Skeletal muscle cell (primary cell): ENCODE data around the gene OR13C4.
"Not testable (repeated sequence)": the region's sequence is repeated elsewhere in the genome, so short reads cannot be mapped to it uniquely, and the experiment has no call there.

Experiments used
- DNase-seq: peaks from one replicate; pipeline ENCODE4 v3.0.0-alpha.2; 2010; ENCODE audit warnings: low read depth
- H3K4me3 ChIP-seq: 2 replicates; pipeline ENCODE4 v1.5.1; 2011; ENCODE audit warnings: low read depth, mild to moderate bottlenecking, control low read depth, low read length, moderate library complexity

The OR13C4 gene

DNA sequence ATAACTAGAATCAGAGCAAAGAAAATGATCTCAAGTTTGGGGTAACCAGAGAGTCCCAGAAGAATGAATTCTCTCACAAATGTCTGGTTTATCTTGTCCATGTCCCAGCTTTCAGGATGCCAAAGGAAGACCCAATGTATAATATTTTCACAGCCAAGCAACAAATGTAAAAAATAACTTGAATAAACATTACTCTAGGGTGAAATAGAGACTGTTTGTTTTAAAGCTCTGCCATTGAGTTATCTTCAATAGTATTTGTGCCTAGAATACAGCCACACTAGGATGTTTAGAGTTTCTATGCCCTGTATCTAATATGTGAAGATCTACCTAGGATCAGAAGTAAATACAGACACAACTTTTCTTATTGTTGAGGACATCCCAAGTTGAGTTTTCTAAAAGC lies at the start of gene OR13C4:
TSS of gene OR13C4 (minus strand) at position 101 of the 400 bp plus-strand sequence. CDS start at position 101, 0 bp downstream.
- no peak within 1 kb of the TSS for H3K4me3 ChIP-seq

DNA sequence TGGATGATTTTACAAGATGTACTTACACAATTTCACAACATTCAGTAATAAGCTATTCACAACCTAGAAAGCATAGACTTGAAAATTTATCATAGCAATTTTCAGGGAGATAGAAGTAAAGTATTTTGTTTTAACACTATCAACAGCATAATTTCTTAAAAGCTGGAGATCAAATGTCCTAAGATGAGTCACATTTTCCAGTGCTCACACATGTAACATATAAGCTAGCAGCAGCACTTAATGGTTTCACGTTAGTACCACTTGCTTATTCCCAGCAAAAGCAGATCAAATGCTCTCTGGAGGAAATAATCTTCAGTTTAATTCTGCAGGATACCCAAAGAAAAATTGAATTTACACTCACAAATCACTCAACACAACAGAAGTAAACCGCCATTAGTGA lies 48.4 kb upstream of the OR13C4 start:
- H3K4me3 ChIP-seq = no peak overlapping the region
- DNase-seq = no peak

More for the DNA sequence above, at the start of gene OR13C4:
- DNase-seq = no peak

DNA sequence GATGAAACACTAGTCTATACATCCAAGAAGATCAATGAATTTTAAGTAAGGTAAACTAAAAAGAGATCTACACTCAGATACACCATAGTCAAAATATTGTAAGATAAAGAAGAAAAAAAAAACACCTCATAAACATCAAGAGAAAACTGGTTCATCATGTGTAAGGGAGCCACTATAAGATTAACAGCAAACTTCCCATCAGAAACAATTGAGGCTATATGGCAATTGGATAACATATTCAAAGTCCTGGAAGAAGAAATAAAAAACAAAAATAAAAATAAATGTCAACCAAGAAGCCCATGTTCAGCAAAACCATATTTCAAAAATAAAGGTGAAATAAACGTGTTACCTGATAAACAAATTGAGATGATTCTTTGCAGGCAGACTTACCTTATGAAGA lies 45.6 kb upstream of the OR13C4 start:
- no peak for DNase-seq
- no peak overlapping the region for H3K4me3 ChIP-seq

DNA sequence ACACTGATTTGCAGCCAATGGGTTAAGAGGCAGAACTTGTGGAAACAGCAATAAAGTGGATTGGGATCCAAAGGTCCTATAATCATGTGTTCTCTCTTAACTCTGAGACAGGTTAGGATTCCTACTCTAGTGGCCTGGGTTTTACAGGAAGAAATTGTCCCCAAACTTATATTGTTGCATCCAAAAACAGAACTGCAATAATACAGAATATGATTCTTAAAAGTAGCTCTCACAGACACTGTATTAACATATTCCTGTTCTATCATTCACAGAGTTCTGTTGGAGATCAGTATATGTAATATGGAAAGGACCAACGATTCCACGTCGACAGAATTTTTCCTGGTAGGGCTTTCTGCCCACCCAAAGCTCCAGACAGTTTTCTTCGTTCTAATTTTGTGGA lies 41.9 kb upstream of the OR13C4 start, which contains the start of gene OR13C8:
TSS of gene OR13C8 (plus strand) at position 301 of the 400 bp plus-strand sequence. CDS start at position 301, 0 bp downstream.
- H3K4me3 ChIP-seq = no peak within 1 kb of the TSS
- DNase-seq = no peak

DNA sequence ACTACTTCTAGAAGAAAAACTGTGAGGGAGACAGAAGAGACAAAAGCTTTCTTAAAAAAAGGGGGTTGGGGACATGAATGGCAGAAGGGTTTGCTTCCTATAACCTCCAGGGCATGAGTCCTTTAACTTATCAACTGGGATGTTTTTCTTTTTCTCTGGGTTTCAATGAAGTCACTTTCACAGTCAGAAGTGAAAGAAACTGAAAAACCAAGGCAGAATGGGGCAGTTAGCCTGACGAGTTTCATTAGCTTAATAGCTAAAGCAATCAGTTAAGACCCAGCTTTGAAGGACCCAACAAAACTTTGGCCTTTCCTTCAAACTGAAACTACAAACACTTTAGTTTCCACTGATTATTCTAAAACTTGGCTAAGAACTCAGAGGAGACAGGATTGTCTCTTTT lies 37.3 kb upstream of the OR13C4 start:
- no peak overlapping the region for H3K4me3 ChIP-seq
- no peak for DNase-seq

DNA sequence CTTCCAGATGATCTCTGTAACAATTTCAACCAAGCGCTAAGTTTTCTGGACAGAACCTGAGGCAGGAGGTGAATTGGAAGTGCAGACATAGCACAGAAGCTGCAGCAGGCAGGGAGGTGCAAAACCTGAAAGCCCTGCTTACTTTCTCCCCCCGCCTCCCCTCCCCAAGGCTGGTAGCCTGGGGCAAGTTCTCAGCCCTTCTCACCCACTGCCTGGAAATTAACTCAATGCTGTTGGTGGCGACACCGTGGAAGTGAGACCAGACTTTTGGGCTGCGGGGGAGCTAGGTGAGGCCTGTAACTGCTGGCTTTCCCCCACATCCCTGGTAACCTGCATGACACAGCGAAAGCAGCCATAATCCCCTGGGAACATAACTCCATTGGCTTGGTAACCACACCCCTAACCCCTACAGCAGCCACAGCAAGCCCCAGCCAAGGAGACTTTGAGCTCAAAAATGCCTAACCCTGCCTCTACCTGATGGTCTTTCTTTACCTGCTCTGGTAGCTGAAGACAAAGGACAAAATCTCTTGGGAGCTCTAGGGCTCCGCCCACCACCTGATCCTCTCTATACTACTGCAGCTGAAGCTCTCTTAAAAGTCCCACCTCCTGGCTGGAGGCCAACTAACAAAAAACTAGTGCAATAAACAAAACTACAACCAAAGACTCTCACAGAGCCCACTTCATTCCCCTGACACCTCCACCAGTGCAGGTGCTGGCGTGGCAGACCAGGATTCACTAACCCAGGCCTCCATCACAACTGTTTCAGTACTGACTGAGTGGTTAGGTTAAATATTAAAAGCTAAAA lies 30.0 kb upstream of the OR13C4 start:
- no peak overlapping the region for H3K4me3 ChIP-seq
- no peak for DNase-seq

DNA sequence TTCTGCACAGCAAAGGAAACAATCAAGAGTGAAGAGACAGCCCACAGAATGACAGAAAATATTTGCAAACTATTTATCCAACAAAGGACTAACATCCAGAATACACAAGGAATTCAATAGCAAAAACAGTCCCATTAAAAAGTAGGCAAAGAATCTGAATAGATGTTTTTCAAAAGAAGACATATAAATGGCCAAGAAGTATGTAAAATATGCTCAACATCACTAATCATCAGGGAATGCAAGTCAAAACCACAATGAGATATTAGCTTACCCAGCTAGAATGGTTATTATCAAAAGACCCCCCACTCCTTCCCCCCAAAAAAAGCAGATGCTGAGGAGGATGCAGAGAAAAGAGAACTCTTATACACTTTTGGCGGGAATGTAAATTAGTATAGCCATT lies 28.5 kb upstream of the OR13C4 start:
- no peak overlapping the region for H3K4me3 ChIP-seq
- no peak for DNase-seq

DNA sequence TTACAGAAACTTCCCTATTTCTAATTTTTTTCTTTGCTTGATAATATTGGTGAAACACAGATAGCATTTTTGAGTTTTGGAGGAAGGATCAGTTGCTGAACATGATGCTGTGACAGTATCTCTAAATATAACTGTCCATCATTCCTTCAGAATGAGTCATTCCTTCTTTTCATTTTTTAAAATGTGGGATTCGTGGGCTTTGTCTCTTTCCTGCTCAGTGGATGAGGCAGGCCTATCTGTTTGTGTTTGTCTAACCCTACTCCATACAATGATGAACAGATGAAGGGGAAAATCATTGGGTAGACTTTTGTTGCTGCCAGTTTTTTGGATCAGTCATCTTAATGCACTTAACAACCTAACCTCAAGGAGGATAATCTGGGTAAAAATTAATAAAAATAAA lies 26.3 kb upstream of the OR13C4 start:
- H3K4me3 ChIP-seq = no peak overlapping the region
- no peak for DNase-seq

DNA sequence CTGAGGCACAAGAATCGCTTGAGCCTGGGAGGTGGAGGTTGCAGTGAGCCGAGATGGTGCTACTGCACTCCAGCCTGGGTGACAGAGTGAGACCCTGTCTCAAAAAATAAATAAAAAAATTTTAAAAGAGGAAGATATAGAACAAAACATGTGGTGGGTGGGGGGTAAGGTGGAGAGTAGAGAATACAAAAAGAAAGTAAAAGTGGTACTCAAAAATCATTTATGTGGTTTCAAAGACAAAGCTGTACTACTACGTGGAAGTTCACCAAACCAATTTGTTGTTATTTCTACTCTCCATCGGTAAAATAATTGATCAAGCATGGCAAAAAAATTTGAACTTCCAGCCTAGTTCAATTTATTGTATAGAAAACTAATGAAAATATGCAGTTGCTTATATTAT lies 17.6 kb upstream of the OR13C4 start:
- DNase-seq = no peak
- no peak overlapping the region for H3K4me3 ChIP-seq

DNA sequence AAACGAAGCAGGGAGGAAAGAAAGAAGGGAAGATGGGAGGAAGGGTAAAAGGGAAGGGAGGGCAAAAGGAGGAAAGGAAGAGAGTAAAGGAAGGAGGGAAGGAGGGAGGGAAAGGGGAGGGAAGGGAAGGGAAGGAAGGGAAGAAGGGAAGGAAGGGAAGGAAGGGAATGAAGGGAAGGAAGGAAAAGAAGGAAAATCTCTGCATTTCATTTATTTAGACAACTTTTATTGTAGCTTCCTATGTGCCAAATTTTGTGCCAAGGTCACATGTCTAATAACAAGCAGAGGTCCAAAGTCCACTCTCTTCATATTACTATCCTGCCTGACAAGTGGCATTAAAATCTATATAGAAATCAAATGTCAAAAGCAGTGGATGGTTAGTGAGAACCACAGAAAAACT lies 12.3 kb upstream of the OR13C4 start:
- H3K4me3 ChIP-seq = no peak overlapping the region
- no peak for DNase-seq

DNA sequence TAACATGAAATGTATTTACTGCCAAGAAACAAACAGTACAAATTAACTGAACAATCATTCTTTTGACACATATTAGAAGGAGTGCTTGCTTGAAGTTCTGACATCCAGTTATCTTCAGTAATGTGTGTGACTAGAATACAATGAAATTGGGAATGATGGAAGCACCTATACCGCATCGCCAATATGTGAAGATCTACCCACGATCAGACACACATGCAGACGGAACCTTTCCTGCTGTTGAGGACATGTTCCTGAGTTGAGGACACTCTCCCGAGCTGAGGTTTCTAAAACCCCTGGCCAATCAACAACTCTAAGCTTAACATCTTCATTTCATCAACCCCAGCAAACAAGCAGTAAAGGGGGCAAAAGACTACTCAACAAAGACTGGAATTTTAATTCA lies 9.7 kb upstream of the OR13C4 start, which contains the start of gene OR13C3:
TSS of gene OR13C3 (minus strand) at position 101 of the 400 bp plus-strand sequence. CDS start 133 bp downstream, outside the sequence.
- no peak for DNase-seq
- no peak within 1 kb of the TSS for H3K4me3 ChIP-seq

DNA sequence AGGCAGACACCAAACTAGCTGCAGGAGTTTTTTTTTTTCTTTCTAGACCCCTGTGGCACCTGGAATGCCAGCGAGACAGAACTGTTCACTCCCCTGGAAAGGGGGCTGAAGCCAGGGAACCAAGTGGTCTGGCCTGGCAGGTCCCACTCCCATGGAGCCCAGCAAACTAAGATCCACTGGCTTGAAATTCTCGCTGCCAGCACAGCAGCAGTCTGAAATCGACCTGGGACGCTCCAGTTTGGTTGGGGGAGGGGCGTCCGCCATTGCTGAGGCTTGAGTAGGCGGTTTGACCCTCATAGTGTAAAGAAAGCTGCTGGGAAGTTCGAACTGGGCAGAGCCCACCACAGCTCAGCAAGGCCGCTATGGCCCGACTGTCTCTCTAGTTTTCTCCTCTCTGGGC lies 6.8 kb downstream of the OR13C4 start:
- not testable (repeated sequence) for DNase-seq, H3K4me3 ChIP-seq

DNA sequence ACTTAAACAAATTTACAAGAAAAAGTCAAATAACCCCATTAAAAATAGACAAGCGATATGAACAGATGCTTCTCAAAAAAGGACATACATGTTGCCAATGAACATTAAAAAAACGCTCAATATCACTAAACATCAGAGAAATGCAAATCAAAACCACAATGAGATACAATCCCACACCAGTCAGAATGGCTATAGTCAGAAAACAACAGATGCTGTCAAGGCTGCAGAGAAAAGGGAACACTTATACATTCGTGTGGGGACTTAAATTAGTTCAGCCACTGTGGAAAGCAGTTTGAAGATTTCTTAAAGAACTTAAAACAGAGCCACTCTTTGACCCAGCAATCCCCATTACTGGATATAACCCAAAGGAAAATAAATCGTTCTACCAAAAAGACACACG lies 12.1 kb downstream of the OR13C4 start:
- no peak overlapping the region for H3K4me3 ChIP-seq
- no peak for DNase-seq

DNA sequence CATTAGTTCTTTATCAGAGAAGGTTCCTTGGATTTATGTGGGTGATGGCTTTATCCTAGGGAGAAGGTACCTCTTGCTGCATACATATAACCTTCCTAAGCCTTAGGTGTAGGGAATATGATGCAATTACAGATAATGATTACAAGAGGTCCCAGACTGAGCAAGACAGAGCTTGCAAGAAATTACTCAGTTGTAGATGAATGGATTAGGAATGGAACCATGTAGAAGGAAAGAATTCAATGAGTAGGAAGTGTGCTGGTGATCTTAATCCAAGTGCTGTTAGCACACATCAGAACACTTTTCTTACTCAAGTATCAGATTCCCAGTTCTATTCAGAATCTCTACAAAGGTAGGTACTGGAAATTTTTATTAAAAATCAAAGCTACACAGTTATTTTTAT lies 20.4 kb downstream of the OR13C4 start:
- no peak for DNase-seq
- no peak overlapping the region for H3K4me3 ChIP-seq

DNA sequence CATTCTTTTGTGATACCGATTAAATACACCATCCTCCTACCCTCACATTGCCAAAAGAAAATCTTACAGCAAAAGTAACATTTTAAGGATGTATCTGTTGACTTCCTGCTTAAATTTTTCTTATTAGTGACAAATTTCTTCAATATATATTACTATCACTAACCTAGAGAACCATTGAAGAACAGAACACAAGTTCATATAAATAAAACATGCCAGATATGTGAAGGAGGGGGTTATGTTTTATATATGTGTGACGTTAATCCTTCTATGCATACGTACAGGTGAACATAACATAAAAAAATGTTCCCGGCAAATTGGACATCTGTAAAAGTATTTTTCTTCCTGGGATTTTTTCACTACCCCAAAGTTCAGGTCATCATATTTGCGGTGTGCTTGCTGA lies 23.0 kb downstream of the OR13C4 start, which contains the start of gene OR13F1:
TSS of gene OR13F1 (plus strand) at position 301 of the 400 bp plus-strand sequence. CDS start at position 301, 0 bp downstream.
- no peak for DNase-seq
- H3K4me3 ChIP-seq = no peak within 1 kb of the TSS

DNA sequence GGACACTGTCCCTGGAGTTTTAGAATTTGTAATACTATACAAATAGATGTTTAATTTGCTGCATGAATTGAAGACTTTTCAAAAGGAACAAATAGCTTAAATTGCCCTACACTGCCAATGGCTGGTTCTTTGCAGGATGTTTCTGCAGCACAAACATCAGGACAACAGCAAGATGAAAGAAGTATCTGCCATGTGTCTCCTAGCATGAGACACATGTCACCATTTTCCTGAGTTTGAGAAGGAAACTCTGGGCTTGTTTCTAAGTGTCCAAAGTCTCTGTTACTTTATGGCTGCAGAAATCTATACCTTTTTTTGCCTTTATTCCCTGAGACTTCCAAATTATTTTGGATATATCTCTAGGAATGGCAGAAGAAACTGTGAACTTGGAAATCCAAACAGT lies 23.6 kb downstream of the OR13C4 start:
- no peak for DNase-seq
- no peak overlapping the region for H3K4me3 ChIP-seq

DNA sequence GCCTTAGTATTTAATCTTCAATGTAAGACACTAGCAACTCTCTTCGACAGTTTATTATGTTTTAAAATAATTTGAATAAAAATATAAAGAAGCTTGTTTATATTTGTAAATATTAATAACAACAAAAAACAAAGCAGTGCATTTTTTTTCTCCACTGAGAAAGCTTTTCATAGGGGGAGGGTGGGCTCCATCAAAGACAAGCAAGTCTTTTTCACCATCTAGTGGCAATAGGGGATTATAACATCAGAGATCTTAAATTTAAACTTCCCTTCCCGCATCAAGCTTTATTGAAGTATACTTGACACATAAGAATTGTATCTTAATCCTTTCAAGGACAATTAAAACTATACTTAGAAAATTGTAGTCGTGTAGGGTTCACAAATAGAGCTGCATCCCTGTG lies 32.2 kb downstream of the OR13C4 start:
- H3K4me3 ChIP-seq = no peak overlapping the region
- DNase-seq = no peak

DNA sequence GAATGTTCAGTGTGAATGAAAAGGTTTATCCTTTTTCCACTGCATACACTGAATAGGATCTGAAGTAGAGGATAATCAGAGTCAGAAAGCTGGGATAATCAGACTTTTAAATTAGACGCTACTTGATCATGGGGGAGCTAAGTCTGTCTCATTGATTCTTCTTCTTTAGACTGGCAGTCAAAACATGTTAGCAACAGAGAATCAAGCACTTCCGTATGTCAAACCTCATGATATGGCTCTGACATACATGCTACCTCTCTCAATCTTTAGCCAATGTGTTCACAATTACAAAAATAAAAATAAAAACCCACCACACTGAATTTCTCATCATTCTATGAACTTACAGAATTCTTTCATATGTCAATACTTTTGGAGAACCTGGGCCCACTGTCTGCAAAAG lies 42.0 kb downstream of the OR13C4 start:
- no peak for DNase-seq
- H3K4me3 ChIP-seq = no peak overlapping the region

DNA sequence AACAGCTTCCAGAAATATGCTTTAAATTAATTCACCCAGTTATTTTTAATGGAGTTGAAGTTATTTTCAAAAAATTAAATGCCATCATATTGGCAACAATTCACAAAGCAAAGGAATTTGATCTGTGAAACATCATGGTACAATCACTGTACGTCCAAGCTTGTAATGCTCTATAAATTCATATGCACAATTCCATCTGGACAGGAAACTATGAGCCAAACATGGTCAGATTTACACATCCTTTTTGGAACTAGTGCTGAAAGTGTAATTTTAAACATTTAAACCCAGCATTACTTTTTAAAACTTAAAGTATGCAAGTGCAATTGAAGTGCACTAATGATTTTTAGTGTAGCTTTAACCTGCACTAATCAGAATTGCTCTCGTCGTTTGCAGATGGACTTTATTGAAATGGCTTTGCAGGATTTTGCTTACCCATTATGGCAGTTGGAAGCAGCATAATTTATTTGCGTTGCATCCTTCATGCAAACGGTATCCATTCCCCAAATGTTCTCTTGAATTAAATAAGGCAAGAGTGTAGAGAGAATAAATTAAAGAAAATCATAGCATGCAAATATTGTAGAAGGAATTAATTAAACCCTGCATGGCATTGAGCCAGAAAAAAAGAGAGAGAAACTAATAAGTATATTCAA lies 44.0 kb downstream of the OR13C4 start:
- no peak overlapping the region for H3K4me3 ChIP-seq
- no peak for DNase-seq
